Neuronal stem cell (in vitro differentiated cells): ENCODE results near the gene CNTRL.
"Not testable (repeated sequence)": the region's sequence is repeated elsewhere in the genome, so short reads cannot be mapped to it uniquely, and the experiment has no call there.

Experiments used
- DNase-seq: peaks from one replicate; pipeline ENCODE4 v3.0.0-alpha.2; 2013; ENCODE audit warnings: low spot score
- H2AFZ ChIP-seq: one replicate; pipeline ENCODE4 v1.6.1; 2013; ENCODE audit warnings: mild to moderate bottlenecking, low read length, inconsistent platforms
- H2AK5ac ChIP-seq: 2 replicates; pipeline ENCODE4 v1.6.1; 2013; ENCODE audit warnings: low read depth, mild to moderate bottlenecking, inconsistent platforms, low read length, moderate library complexity, mixed read lengths
- H2BK120ac ChIP-seq: 2 replicates; pipeline ENCODE4 v1.6.1; 2013; ENCODE audit warnings: low read depth, mild to moderate bottlenecking, inconsistent platforms, low read length, moderate library complexity, mixed read lengths
- H2BK12ac ChIP-seq: one replicate; pipeline ENCODE4 v1.6.1; 2013; ENCODE audit warnings: low read length, inconsistent platforms
- H2BK15ac ChIP-seq: 2 replicates; pipeline ENCODE4 v1.6.1; 2013; ENCODE audit warnings: mild to moderate bottlenecking, low read length, inconsistent platforms, mixed read lengths
- H2BK5ac ChIP-seq: one replicate; pipeline ENCODE4 v1.6.1; 2013; ENCODE audit warnings: inconsistent platforms, mild to moderate bottlenecking, low read length, moderate library complexity
- H3K14ac ChIP-seq: one replicate; pipeline ENCODE4 v1.6.1; 2013; ENCODE audit warnings: low read length, inconsistent platforms
- H3K18ac ChIP-seq: 2 replicates; pipeline ENCODE4 v1.6.1; 2013; ENCODE audit warnings: low read length, inconsistent platforms
- H3K23ac ChIP-seq: 2 replicates; pipeline ENCODE4 v1.6.1; 2013; ENCODE audit warnings: low read depth, mild to moderate bottlenecking, mixed read lengths, low read length, inconsistent platforms; ENCODE audit not compliant: poor library complexity
- H3K27ac ChIP-seq: replicated peaks from 3 replicates; pipeline ENCODE4 v1.5.1; 2013; ENCODE audit warnings: low read length, inconsistent platforms
- H3K27me3 ChIP-seq, 3 experiments: 2 replicates each; pipeline ENCODE4 v1.6.1; 2013; ENCODE audit warnings: low read length in 3 of 3, mild to moderate bottlenecking in 2 of 3, inconsistent platforms in 1 of 3, low read depth in 1 of 3, mixed read lengths in 1 of 3, moderate library complexity in 1 of 3; ENCODE audit not compliant: control insufficient read depth in 3 of 3, insufficient read depth in 3 of 3
- H3K36me3 ChIP-seq, 2 donors: replicated peaks in 1 of 2; 2 replicates each; pipeline ENCODE4 v1.6.1; 2013; ENCODE audit warnings: low read length in 2 of 2; ENCODE audit not compliant: control insufficient read depth in 2 of 2, insufficient read depth in 2 of 2
- H3K4ac ChIP-seq: 2 replicates; pipeline ENCODE4 v1.6.1; 2013; ENCODE audit warnings: inconsistent platforms, mild to moderate bottlenecking, low read length, moderate library complexity
- H3K4me1 ChIP-seq, 2 donors: 1 replicate in 1 of 2; 2 replicates in 1 of 2; pipeline ENCODE4 v1.6.1; 2013; ENCODE audit warnings: low read length in 2 of 2, low read depth in 1 of 2; ENCODE audit not compliant: control insufficient read depth in 2 of 2, insufficient read depth in 1 of 2
- H3K4me2 ChIP-seq: one replicate; pipeline ENCODE4 v1.6.1; 2013; ENCODE audit warnings: mild to moderate bottlenecking, low read length, inconsistent platforms; ENCODE audit not compliant: insufficient read depth, poor library complexity, severe bottlenecking
- H3K4me3 ChIP-seq, 2 donors: 2 replicates each; pipeline ENCODE4 v1.5.1; 2013; ENCODE audit warnings: low read length in 2 of 2, mild to moderate bottlenecking in 2 of 2, inconsistent platforms in 1 of 2, moderate library complexity in 1 of 2
- H3K79me1 ChIP-seq: one replicate; pipeline ENCODE4 v1.6.1; 2013; ENCODE audit warnings: low read depth, mild to moderate bottlenecking, inconsistent platforms, low read length, moderate library complexity
- H3K9ac ChIP-seq: one replicate; pipeline ENCODE4 v1.6.1; 2013; ENCODE audit warnings: mild to moderate bottlenecking, low read depth, low read length, inconsistent platforms; ENCODE audit not compliant: poor library complexity
- H3K9me3 ChIP-seq, 2 donors: replicated peaks in 1 of 2; 2 replicates each; pipeline versions ENCODE3 to v1.6.1; 2013; ENCODE audit warnings: low read length in 2 of 2, mild to moderate bottlenecking in 2 of 2, inconsistent platforms in 1 of 2, low read depth in 1 of 2, mixed read lengths in 1 of 2, moderate library complexity in 1 of 2; ENCODE audit not compliant: control insufficient read depth in 2 of 2, insufficient read depth in 1 of 2
- H4K8ac ChIP-seq: one replicate; pipeline ENCODE4 v1.6.1; 2013; ENCODE audit warnings: low read depth, mild to moderate bottlenecking, inconsistent platforms, low read length, moderate library complexity
- H4K91ac ChIP-seq: one replicate; pipeline ENCODE4 v1.6.1; 2013; ENCODE audit warnings: low read length, low read depth, mild to moderate bottlenecking, inconsistent platforms; ENCODE audit not compliant: poor library complexity
- WGBS, 2 donors: extraction: QIAGEN DNeasy Blood & Tissue Kit; methylation state at CpG; one replicate each; pipeline ENCODE4 v1.1.7; 2013; ENCODE audit warnings: missing lambda C conversion rate in 2 of 2, mixed read lengths in 1 of 2; ENCODE audit not compliant: insufficient read length in 2 of 2, insufficient replicate concordance in 1 of 2; ENCODE audit errors: extremely low coverage in 2 of 2; 5-methylcytosine and 5-hydroxymethylcytosine counted together

The CNTRL gene

GRCh38 chr9:121123816-121124535, 49.2 kb downstream of the CNTRL start:
- H3K79me1 ChIP-seq: no peaks in the 10 kb centered on the region
- H2BK5ac ChIP-seq: no peak overlapping the region
- peaks cover 0 to 29% of the 10 kb centered on the region in 2 donors for H3K36me3 ChIP-seq
- no peak overlapping the region for H4K91ac ChIP-seq
- no peak overlapping the region for H3K14ac ChIP-seq
- H4K8ac ChIP-seq: no peak overlapping the region
- no peak overlapping the region for H3K4me2 ChIP-seq
- no peak overlapping the region for H3K4ac ChIP-seq
- H3K23ac ChIP-seq: no peak overlapping the region
- no peak overlapping the region for H2AFZ ChIP-seq
- peaks cover 0 to 3% of the 10 kb centered on the region in 2 donors for H3K4me1 ChIP-seq
- no peak overlapping the region for H3K9ac ChIP-seq
- no CpG with 5 or more reads among the region's 5 CpGs for WGBS, 2 donors
- DNase-seq: no peak
- H2BK15ac ChIP-seq: no peak overlapping the region
- H3K4me3 ChIP-seq: no peak overlapping the region
- H3K18ac ChIP-seq: no peak overlapping the region
- no peak overlapping the region for H2BK12ac ChIP-seq
- H3K27me3 ChIP-seq: no peaks in the 10 kb centered on the region
- H2BK120ac ChIP-seq: no peak overlapping the region
- H3K9me3 ChIP-seq: peaks cover 0 to 3% of the 10 kb centered on the region in 2 donors
- H2AK5ac ChIP-seq: no peak overlapping the region
- no peak overlapping the region for H3K27ac ChIP-seq

DNA sequence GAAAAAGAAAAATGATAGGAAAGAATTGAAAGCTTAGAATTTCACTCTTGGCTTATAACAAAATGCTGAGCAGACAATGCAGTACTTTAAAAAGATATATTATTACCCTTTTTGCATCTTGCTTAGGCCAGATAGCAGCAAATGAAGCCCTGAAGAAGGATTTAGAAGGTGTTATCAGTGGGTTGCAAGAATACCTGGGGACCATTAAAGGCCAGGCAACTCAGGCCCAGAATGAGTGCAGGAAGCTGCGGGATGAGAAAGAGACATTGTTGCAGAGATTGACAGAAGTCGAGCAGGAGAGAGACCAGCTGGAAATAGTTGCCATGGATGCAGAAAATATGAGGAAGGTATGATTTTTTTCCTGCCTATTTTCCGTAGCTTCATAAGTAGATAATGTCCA, 50.8 kb downstream of the CNTRL start:
- H3K14ac ChIP-seq: no peak overlapping the region
- H3K9ac ChIP-seq: no peak overlapping the region
- no peak overlapping the region for H2BK12ac ChIP-seq
- no peaks in the 10 kb centered on the region for H3K27me3 ChIP-seq
- H3K4me1 ChIP-seq: peaks cover 0 to 3% of the 10 kb centered on the region in 2 donors
- H2AFZ ChIP-seq: no peak overlapping the region
- no peak overlapping the region for H3K18ac ChIP-seq
- no peaks in the 10 kb centered on the region for H3K79me1 ChIP-seq
- no peak overlapping the region for H2BK120ac ChIP-seq
- H3K4ac ChIP-seq: no peak overlapping the region
- peaks cover 0 to 3% of the 10 kb centered on the region in 2 donors for H3K9me3 ChIP-seq
- no peak for DNase-seq
- H3K23ac ChIP-seq: no peak overlapping the region
- WGBS, 2 donors: no CpG with 5 or more reads among the region's 3 CpGs
- H2BK15ac ChIP-seq: no peak overlapping the region
- no peak overlapping the region for H3K4me2 ChIP-seq
- no peak overlapping the region for H3K27ac ChIP-seq
- H3K36me3 ChIP-seq: peaks cover 0 to 25% of the 10 kb centered on the region in 2 donors
- no peak overlapping the region for H2BK5ac ChIP-seq
- no peak overlapping the region for H3K4me3 ChIP-seq
- no peak overlapping the region for H2AK5ac ChIP-seq
- no peak overlapping the region for H4K8ac ChIP-seq
- no peak overlapping the region for H4K91ac ChIP-seq

DNA sequence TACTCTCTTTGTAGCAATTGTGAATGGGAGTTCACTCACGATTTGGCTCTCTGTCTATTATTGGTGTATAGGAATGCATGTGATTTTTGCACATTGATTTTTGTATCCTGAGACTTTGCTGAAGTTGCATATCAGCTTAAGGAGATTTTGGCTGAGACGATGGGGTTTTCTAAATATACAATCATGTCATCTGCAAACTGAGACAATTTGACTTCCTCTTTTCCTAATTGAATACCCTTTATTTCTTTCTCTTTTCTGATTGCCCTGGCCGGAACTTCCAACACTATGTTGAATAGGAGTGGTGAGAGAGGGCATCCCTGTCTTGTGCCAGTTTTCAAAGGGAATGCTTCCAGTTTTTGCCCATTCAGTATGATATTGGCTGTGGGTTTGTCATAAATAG, 54.6 kb downstream of the CNTRL start:
- not testable (repeated sequence) for H2BK15ac ChIP-seq, H2BK12ac ChIP-seq, H3K9me3 ChIP-seq, H2AK5ac ChIP-seq, H4K91ac ChIP-seq, H2BK5ac ChIP-seq, H3K4me1 ChIP-seq, DNase-seq, H3K27me3 ChIP-seq, H3K4me2 ChIP-seq, H3K14ac ChIP-seq, H3K4ac ChIP-seq, H3K79me1 ChIP-seq, H3K9ac ChIP-seq, H4K8ac ChIP-seq, H3K23ac ChIP-seq, H2BK120ac ChIP-seq, H3K18ac ChIP-seq, H2AFZ ChIP-seq, H3K27ac ChIP-seq, H3K4me3 ChIP-seq
- no CpG with 5 or more reads among the region's 3 CpGs for WGBS, 2 donors
- H3K36me3 ChIP-seq: peaks cover 3 to 21% of the 10 kb centered on the region in 2 donors

DNA sequence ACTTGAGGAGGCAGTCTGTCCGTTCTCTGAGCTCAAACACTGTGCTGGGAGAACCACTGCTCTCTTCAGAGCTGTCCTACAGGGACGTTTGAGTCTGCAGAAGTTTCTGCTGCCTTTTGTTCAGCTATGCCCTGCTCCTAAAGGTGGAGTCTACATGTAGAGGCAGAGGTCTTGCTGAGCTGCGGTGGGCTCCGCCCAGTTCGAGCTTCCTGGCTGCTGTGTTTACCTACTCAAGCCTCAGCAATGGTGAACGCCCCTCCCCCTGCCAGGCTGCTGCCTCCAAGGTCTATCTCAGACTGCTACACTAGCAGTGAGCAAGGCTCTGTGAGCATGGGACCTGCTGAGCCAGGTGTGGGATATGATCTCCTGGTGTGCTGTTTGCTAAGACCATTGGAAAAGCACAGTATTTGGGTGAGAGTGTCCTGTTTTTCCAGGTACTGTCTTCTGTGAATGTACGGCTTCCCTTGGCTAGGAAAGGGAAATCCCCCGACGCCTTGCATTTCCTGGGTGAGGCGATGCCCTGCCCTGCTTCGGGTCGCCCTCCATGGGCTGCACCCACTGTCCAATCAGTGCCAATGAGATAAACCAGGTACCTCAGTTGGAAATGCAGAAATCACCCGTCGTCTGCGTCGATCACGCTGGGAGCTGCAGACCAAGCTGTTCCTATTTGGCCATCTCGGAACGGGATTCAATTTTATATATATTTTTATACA, 58.5 kb downstream of the CNTRL start:
- Histone ChIP-seq H4K8ac (no peak overlapping the region), H2AFZ (no peak overlapping the region), H3K23ac (no peak overlapping the region), H2BK15ac (no peak overlapping the region), H3K4me3 (no peak overlapping the region), H3K27me3 (no peaks in the 10 kb centered on the region), H3K79me1 (no peaks in the 10 kb centered on the region), H3K9ac (no peak overlapping the region), H3K9me3 (no peaks in the 10 kb centered on the region), H3K4me2 (no peak overlapping the region), H3K14ac (no peak overlapping the region), H3K36me3 (peaks cover 3 to 29% of the 10 kb centered on the region in 2 donors), H3K27ac (no peak overlapping the region), H2BK120ac (no peak overlapping the region), H2AK5ac (no peak overlapping the region), H2BK12ac (no peak overlapping the region), H3K18ac (no peak overlapping the region), H3K4ac (no peak overlapping the region), H2BK5ac (no peak overlapping the region), H3K4me1 (no peaks in the 10 kb centered on the region), H4K91ac (no peak overlapping the region)
- no peak for DNase-seq
- WGBS, 2 donors: no CpG with 5 or more reads among the region's 19 CpGs
